Kidney (tissue), 14 donors: ENCODE measurements around the gene ZNF236. TPM values are rescaled to one million over a fixed set of nuclear protein-coding genes. Genes with fewer than 3 reads are reported as not detected.

Experiments
- DNase-seq, 5 donors: peaks; one replicate each; pipeline ENCODE4 v3.0.0-alpha.2; 2013 to 2020
- FAIRE-seq: peaks from 2 replicates; lab custom pipeline; 2012; peaks lifted over from hg19 to GRCh38; lab: Jason Lieb, UNC
- H3K27ac ChIP-seq, 2 donors: one replicate each; pipeline ENCODE4 v1.7.0; 2013; ENCODE audit warnings: low read depth in 2 of 2, low read length in 2 of 2, inconsistent platforms in 1 of 2
- H3K27me3 ChIP-seq: one replicate; pipeline ENCODE4 v1.7.1; 2013; ENCODE audit warnings: low read length, inconsistent platforms; ENCODE audit not compliant: control insufficient read depth, insufficient read depth
- H3K36me3 ChIP-seq, 3 donors: one replicate each; pipeline versions ENCODE4 v1.7.0 to v1.7.1; 2013; ENCODE audit warnings: low read length in 3 of 3, control low read depth in 1 of 3, inconsistent platforms in 1 of 3; ENCODE audit not compliant: insufficient read depth in 3 of 3, control insufficient read depth in 2 of 3
- H3K4me1 ChIP-seq, 3 donors: one replicate each; pipeline versions ENCODE4 v1.7.0 to v1.7.1; 2013; ENCODE audit warnings: low read length in 3 of 3, inconsistent platforms in 1 of 3, low read depth in 1 of 3; ENCODE audit not compliant: control insufficient read depth in 2 of 3, insufficient read depth in 2 of 3
- H3K4me3 ChIP-seq, 3 donors: one replicate each; pipeline versions ENCODE4 v1.7.0 to v1.8.1; 2013; ENCODE audit warnings: low read length in 3 of 3, control low read depth in 1 of 3, inconsistent platforms in 1 of 3
- H3K9ac ChIP-seq, 3 donors: one replicate each; pipeline versions ENCODE4 v1.7.0 to v1.7.1; 2013; ENCODE audit warnings: low read length in 3 of 3, control low read depth in 1 of 3, inconsistent platforms in 1 of 3
- H3K9me3 ChIP-seq, 3 donors: one replicate each; pipeline versions ENCODE4 v1.7.0 to v1.7.1; 2013; ENCODE audit warnings: low read length in 3 of 3, control low read depth in 1 of 3, inconsistent platforms in 1 of 3; ENCODE audit not compliant: control insufficient read depth in 2 of 3, insufficient read depth in 1 of 3
- intact Hi-C: fragments of 100-400 bp; cut with DNase I; formaldehyde crosslinking; loops from one replicate; pipeline ENCODE4 v1.11.1; 2022
- polyA plus RNA-seq: library from polyadenylated mRNA; stranded (reverse); fragments of 350-450 nt; fragmentation: Illumina TruSeq; extraction: RNeasy Lipid Tissue Mini Kit (QIAGEN cat#74804); gene quantifications from one replicate; pipeline ENCODE4 v1.2.3, GENCODE V29; 2014; ENCODE audit warnings: low read depth, low replicate concordance; ENCODE audit not compliant: insufficient read depth
- total RNA-seq: library from RNA; stranded (reverse); fragmentation: NEBNext Ultra II Directional; extraction: Animal tissue kit (Norgen Biotek cat#: 25700); gene quantifications from one replicate; pipeline ENCODE4 v1.2.1, GENCODE V29; 2021
- TF ChIP-seq, protein P1 (sequence below): IDR thresholded peaks from 3 replicates; pipeline ENCODE4 v1.5.1; 2012; ENCODE audit warnings: mild to moderate bottlenecking, moderate library complexity, borderline replicate concordance; ENCODE audit not compliant: insufficient read depth; ENCODE audit errors: extremely low read depth
- donor health status: control.
- donor health status: control.
- donor health status: control.
- donor health status: control.
- donor health status: control.
- donor health status: DM: yes; HTN: yes; CAD: no.
- donor health status: Normal renal cell carcinoma (clear cell type).

Gene ZNF236
- total and polyA plus RNA-seq, 2 donors from 2014 or later = 1.1 to 18.6 TPM

DNA sequence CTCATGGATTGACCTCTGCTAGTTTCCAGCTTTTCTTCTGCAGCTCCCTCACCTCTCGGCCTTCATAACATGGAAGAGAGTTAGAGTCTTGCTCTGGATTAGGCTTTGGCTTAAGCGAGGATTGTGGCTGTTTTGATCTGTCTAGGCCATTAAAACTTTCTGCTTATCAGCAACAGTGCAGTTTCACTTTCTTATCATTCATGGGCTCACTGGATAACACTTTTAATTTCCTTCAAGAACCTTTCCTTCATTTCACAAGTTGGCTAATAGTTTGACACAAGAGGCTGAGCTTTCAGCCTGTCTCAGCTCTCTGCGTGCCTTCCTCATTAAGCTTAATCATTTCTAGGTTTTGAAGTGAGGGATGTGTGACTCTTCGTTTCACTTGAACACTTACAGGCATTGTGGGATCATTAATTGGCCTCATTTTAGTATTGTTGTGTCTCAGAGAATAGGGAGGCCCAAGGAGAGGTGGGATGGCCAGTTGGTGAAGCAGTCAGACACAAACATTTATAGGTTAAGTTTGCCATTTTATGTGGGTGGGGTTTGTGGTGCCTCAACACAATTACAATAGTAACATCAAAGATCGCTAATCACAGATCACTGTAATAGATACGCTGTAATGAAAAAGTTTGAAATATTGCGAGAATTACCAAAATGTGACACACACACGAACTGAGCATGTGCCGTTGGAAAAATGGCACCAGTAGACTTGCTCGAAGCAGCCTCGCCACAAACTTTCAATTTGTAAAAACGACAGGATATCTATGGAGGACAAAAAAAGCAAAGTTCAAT lies 129.3 kb downstream of the ZNF236 start:
- TF ChIP-seq, protein P1, sequence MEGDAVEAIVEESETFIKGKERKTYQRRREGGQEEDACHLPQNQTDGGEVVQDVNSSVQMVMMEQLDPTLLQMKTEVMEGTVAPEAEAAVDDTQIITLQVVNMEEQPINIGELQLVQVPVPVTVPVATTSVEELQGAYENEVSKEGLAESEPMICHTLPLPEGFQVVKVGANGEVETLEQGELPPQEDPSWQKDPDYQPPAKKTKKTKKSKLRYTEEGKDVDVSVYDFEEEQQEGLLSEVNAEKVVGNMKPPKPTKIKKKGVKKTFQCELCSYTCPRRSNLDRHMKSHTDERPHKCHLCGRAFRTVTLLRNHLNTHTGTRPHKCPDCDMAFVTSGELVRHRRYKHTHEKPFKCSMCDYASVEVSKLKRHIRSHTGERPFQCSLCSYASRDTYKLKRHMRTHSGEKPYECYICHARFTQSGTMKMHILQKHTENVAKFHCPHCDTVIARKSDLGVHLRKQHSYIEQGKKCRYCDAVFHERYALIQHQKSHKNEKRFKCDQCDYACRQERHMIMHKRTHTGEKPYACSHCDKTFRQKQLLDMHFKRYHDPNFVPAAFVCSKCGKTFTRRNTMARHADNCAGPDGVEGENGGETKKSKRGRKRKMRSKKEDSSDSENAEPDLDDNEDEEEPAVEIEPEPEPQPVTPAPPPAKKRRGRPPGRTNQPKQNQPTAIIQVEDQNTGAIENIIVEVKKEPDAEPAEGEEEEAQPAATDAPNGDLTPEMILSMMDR = no peak

DNA sequence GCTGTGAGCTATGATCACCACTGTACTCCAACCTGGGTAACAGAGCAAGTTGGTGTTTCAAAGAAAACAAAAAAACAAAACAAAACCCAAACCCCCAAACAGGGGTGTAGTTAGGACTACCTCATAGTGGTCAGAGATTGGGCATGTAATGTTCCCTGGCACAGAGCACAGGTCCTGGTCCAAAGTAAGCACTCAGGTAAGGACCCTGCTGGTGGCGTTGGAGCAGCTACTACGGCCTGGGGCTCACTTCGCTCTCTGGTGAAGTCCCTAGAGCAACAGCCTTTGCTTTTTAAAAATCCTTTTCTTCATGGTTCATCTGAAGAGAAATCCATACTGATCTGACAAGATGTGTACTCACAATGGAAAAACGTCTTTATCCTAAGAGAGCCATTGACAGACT lies 130.4 kb downstream of the ZNF236 start:
- intact Hi-C loops = no loop called here
- peak overlapping the region; percentile 7 to 48 for H3K27ac ChIP-seq
- H3K4me3 ChIP-seq = no peak overlapping the region
- DNase-seq (no peak), FAIRE-seq (no peak)
- peaks cover 0 to 9% (median 4%) of the 10 kb centered on the region in 3 donors for H3K4me1 ChIP-seq
- no peaks in the 10 kb centered on the region for H3K9me3 ChIP-seq
- H3K36me3 ChIP-seq = peaks cover 5 to 9% (median 6%) of the 10 kb centered on the region in 3 donors
- TF ChIP-seq, protein P1 = no peak
- no peaks in the 10 kb centered on the region for H3K27me3 ChIP-seq
- H3K9ac ChIP-seq = no peak overlapping the region

More for the DNA sequence above, 129.3 kb downstream of the ZNF236 start:
- Histone ChIP-seq H3K27me3 (no peaks in the 10 kb centered on the region), H3K27ac (no peak overlapping the region), H3K4me3 (no peak overlapping the region), H3K9me3 (no peaks in the 10 kb centered on the region), H3K4me1 (peaks cover 0 to 9% (median 4%) of the 10 kb centered on the region in 3 donors), H3K36me3 (peaks cover 5 to 9% (median 6%) of the 10 kb centered on the region in 3 donors), H3K9ac (no peak overlapping the region)
- no peak for DNase-seq
- no peak for FAIRE-seq
- intact Hi-C loops = no loop called here

DNA sequence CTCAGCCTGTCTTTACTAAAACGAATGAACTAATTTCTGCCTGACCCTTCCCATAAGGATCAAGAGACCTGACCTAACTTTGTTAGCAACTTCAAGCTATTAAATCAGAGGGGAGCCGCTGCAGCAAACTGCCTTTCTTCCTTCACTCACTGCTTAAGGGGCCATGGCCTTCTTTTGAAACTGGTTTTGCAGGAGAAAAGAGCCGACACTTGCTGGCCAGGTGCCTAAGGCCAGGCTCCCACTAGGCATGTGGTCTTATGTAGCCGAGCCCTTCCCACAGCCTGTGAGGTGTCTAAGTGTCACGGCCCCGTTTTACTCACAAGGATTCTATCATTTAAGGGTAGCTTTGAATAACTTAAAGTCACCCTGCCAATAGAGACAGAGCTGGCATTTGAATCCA lies 130.8 kb downstream of the ZNF236 start:
- peak overlapping the region; percentile 7 to 48 for H3K27ac ChIP-seq
- FAIRE-seq = no peak
- DNase-seq = peak in 2 of 5 donors; percentile 42 to 55
- H3K4me3 ChIP-seq = no peak overlapping the region
- no peaks in the 10 kb centered on the region for H3K9me3 ChIP-seq
- H3K9ac ChIP-seq = peak overlapping the region in 1 of 3 donors; percentile 20
- H3K27me3 ChIP-seq = no peaks in the 10 kb centered on the region
- TF ChIP-seq, protein P1 = no peak
- peaks cover 4 to 11% (median 5%) of the 10 kb centered on the region in 3 donors for H3K36me3 ChIP-seq
- peaks cover 0 to 9% (median 4%) of the 10 kb centered on the region in 3 donors for H3K4me1 ChIP-seq
- intact Hi-C loops = no loop called here
